ENCODE data around the gene UVRAG.
"Not testable (repeated sequence)": the region's sequence is repeated elsewhere in the genome, so short reads cannot be mapped to it uniquely, and the experiment has no call there.

UVRAG gene

DNA sequence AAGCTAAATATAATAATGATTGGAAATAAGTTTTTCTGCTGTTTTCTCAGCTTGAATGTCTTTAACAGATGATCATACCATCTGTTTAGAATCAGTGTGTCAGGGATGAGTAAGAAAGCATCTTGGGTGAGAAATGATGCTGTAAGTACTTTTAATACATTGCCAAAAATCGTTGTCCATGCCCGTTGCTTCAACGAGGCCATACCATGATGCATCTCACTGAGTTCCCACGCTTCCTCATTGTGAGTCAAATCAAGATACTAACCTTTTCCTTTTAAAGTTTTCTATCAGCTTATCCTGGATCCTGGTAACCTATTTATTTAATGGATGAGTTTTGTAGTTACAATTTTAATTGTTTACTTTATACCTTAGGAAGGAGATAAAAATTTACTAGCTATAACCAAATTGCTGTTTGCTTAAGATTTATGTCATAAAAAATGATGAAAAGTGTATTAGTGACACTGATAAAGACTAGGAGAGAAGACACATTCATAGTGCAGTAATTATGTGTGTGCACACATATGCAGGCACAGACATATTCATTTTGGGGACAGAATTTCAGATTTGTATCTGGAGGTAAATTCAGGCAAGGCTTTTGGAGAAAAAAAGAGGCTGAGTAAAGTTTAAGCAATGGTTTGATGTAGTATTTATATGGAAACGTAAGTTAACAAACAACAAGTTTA is 154.8 kb downstream of the UVRAG start:
- no peak for DNase-seq

DNA sequence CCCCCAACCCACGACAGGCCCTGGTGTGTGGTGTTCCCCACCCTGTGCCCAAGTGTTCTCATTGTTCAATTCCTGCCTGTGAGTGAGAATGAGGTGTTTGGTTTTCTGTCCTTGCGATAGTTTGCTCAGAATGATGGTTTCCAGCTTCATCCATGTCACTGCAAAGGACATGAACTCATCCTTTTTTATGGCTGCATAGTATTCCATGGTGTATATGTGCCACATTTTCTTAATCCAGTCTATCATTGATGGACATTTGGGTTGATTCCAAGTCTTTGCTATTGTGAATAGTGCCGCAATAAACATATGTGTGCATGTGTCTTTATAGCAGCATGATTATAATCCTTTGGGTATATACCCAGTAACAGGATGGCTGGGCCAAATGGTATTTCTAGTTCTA is 158.7 kb downstream of the UVRAG start:
- DNase-seq = not testable (repeated sequence)

DNA sequence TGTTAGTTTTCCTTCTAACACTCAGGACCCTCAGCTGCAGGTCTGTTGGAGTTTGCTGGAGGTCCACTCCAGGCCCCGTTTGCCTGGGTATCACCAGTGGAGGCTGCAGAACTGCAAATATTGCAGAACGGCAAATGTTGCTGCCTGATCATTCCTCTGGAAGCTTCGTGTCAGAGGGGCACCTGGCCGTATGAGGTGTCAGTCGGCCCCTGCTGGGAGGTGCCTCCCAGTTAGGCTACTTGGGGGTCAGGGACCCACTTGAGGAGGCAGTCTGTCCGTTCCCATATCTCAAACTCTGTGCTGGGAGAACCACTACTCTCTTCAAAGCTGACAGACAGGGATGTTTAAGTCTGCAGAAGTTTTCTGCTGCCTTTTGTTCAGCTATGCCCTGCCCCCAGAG is 164.1 kb downstream of the UVRAG start:
- not testable (repeated sequence) for DNase-seq

DNA sequence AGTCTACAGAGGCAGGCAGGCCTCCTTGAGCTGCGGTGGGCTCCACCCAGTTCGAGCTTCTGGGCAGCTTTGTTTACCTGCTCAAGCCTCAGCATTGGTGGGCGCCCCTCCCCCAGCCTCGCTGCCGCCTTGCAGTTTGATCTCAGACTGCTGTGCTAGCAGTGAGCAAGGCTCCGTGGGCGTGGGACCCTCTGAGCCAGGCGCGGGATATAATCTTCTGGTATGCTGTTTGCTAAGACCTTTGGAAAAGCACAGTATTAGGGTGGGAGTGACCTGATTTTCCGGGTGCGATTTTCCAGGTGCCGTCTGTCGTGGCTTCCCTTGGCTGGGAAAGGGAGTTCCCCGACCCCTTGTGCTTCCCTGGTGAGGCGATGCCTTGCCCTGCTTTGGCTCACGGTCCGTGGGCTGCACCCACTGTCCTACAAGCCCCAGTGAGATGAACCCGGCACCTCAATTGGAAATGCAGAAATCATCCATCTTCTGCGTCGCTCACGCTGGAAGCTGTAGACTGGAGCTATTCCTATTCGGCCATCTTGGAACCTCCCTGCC is 164.5 kb downstream of the UVRAG start:
- not testable (repeated sequence) for DNase-seq

DNA sequence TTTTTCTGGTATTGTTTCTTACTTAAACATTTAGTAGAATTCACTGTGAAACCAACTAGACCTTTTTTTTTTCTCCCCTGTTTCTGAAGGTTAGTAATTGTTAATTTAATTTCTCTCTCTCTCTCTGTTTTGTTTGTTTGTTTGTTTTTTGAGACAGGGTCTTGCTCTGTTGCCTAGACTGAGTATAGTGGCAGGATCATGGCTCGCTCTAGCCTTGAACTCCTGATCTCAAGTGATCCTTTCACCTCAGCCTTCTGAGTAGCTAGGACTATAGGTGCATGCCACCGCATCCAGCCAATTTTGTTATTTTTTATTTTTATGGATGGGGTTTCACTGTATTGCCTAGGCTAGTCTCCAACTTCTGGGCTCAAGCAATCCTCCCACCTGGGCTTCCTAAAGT is 165.0 kb downstream of the UVRAG start:
- no peak for DNase-seq

DNA sequence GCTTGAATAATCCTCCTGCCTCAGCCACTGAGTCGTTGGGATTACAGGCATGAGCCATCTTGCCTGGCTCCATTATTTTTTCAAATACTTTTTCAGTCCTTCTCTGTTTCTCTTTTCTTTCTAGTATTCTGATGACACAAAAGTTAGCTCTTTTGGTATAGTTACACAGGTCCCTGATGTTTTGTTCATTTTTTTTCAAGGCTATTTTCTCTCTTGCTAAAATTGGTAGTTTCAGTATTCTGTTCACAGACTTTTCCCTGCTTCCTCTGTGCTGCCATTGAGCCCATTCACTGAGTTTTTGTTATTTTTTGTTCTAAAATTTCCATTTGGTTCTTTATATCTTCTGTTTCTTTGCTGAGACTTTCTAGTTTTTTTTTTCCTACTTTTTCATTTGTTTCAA is 166.5 kb downstream of the UVRAG start:
- no peak for DNase-seq

DNA sequence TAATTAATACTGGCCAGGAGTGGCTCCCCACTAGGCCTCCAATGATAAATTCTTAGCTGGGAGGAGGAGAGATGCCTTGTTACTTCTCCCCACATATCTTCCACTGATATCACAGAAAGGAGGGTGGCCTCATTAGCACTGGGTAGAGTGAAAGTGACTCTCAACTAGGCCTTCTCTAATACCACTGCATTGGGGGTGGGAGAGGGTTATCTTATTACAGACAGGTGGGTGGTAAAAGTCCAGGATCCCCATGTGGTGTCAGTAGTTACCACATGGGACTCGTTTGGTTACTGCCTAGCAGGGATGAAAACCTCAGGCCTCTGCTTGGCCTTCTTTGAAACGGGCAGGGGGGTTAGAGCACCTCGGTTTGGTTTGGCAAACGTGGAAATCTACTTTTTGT is 167.3 kb downstream of the UVRAG start:
- DNase-seq = no peak

DNA sequence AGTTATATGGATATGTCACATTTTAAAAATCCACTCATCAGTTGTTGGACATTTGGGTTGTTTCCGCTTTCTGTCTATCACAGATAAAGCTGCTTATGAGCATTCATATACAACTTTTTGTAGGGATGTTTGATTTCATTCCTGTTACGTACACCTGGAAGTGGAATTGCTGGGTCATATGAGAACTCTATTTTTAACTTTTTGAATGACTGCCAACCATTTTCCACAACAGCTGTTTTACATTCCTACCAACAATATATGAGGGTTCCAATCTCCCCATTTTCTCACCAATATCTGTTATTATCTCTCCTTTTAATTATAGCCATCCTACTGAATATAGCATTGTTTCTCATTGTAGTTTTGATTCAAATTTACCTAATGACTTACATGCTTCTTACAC is 172.0 kb downstream of the UVRAG start:
- DNase-seq = no peak

DNA sequence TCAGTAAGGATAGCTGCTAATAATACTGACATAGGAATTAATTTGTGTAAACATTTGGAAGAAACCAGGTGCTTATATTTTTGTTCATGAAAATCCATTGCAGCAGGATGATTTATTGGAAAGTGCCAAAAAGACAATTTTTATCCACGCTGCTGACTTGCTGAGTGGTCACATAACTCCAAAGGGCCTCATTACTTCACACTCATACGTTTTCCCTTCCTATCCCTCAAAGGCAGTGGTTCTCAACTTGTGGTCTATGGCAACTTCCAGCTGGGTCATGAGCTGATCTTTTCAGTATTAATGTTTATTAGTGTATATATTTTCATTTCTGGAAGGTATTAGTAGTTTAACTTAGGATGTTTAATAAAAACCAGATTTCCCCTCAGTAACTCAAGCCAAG is 178.1 kb downstream of the UVRAG start:
- DNase-seq = no peak

DNA sequence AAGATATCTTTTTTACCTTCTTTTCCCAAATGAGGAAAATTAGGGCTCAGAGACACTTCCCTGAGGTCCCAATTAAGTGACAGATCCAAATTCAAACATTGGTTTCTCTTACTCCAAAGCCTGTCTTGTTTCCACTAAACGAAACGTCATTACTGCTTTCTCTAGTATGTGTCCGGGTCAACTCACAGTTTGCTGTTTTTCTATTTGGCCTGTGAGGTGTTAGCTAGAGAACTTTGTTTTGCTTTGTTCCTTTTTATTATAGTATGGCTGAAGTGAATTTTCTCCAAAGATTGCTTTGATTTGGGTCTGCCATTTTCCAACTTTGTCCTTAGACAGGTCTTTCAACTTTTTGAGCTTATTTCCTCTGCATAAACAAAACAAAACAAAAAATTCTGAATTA is 179.6 kb downstream of the UVRAG start:
- no peak for DNase-seq

DNA sequence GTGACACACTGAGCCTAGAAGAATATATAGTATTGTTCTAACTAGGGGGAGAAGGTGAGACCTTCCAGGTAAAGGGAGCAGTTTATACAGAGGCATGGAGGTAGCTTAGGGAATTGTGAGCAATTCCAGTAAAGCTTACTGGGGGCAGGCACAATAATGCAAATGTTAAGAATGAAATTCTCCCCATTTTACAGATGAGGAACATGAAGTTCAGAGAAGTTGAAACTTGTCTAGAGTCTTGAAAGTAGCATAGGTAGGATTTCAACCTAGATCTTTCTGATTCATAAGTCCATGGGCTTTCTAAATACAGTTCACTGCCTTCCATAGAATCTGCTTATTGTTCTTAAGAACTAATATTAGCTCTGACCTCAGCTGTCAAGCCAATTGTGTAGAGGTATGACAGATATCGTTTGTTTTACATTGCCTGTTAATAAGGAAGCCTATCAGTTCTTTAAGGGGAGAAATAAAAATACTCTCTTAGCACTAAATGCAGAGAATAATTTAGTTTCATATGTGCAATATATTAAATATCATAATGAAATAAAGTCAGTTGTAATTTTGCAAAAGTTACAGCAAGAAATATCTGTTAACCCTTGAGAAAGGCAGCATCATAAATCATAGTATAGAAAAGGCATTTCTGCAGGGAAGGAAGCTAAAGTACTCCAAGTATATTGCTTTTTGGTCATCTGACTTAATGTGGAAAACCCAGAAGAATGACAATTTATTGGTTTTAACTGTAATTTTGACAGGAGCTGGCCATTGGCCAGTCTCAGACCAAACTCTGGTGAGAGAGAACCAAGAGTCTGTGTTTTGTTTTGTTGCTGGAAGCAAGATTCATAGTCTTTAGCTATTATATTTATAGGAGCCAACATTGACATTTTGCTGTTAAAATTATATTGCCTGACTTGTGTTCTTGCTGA is 181.8 kb downstream of the UVRAG start:
- no peak for DNase-seq

DNA sequence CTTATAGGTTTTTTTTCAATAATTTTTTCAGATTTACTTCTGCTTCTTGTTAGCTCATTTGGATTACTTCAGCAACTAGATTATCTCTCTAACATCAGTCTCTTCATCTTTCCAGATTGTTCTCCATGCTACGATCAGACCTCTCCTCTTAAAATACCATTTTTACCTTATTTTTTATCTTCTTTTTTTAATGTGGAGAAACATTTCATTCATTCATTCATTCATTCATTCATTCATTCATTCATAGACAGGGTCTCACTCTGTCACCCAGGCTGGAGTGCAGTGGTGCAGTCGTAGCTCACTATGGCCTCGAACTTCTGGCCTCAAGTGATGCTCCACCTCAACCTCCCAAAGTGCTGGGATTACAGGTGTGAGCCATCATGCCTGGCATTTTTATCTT is 189.4 kb downstream of the UVRAG start:
- no peak for DNase-seq

DNA sequence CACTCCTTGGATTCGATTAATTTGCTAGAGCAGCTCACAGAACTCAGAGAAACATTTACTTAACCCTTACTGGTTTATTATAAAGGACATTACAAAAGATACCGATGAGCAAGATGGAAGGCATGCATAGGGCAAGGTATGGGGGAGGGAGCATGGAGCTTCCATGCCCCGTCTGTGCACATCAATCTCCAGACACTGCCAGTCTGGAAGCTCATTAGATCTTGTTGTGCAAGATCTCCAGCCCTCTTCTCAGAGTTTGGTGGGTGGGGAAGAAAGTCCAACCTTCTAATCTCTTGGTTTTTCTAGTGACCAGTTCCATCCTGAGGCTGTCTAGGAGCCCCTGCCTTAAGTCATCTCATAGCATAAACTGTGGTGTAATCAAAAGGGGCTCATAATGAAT is 190.7 kb downstream of the UVRAG start:
- DNase-seq = no peak

DNA sequence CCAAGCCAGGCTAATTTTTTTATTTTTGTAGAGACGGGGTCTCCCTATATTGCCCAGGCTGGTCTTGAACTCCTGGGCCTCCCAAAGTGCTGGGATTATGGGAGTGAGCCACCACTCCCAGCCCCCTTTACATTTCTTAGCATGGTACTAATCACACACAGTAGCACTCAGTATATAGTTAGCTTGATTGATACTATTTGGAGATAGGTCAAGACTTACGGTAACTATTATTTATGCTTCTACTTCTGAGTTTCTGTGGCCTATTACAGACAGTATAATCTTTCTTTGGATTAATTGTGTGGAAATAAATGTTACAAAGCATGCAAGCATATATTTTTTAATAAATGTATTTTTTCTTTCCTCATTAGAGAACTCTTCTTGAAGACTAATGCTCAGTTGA is 192.2 kb downstream of the UVRAG start:
- DNase-seq = no peak

DNA sequence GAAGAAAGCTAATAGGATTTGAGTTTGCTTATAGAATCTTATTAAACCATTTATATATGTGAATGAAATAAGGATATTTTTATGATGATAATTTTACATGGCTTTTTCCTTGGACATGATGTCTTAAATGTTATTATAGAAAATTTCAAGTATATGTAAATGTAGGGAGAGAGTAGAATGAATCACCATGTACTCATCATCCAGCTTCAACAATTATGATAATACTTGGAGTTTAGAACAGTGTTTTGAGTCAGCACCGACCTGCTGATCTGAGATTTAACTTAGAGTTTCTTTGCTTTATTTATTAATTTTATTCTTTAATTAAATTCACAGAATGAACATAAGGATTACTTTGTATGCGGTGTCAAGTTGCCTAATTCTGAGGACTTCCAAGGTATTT is 193.5 kb downstream of the UVRAG start:
- DNase-seq = no peak

DNA sequence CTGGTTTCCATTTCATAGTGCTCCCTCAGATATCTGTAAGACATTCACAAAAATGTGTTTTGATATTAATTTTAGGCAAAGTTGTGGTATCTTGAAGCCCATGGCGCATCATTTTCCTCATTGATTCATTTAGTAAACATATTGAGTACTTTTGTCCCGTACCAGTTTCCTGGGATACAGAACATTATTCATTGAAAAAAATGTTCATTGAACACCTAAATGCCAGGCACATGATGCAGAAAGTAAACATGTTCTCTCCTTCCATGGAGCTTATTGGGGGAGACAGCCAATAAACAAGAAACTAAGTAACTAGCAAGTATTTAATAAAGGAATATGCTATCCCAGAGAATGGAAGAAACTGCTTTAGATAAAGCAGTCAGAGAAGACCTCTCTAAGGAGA is 195.0 kb downstream of the UVRAG start:
- DNase-seq = no peak

DNA sequence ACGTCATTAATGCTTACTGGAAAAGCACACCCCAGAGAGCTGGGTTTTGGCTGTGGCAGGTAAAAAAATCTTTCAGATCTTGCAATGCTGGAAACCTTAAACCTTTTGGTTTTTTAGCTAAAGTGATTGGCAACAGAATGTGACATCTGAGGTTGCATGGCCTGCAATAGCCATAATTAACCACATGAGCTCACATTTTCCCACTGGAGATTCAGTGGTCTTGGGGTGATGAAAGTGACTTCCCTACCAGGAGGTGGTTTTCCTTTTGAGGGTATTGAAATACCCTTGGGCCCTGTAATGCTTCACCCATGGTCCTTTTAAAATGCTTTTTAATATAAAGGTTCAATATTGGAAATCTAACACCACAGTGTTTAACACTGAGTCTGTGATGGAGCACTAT is 198.5 kb downstream of the UVRAG start:
- DNase-seq = no peak

DNA sequence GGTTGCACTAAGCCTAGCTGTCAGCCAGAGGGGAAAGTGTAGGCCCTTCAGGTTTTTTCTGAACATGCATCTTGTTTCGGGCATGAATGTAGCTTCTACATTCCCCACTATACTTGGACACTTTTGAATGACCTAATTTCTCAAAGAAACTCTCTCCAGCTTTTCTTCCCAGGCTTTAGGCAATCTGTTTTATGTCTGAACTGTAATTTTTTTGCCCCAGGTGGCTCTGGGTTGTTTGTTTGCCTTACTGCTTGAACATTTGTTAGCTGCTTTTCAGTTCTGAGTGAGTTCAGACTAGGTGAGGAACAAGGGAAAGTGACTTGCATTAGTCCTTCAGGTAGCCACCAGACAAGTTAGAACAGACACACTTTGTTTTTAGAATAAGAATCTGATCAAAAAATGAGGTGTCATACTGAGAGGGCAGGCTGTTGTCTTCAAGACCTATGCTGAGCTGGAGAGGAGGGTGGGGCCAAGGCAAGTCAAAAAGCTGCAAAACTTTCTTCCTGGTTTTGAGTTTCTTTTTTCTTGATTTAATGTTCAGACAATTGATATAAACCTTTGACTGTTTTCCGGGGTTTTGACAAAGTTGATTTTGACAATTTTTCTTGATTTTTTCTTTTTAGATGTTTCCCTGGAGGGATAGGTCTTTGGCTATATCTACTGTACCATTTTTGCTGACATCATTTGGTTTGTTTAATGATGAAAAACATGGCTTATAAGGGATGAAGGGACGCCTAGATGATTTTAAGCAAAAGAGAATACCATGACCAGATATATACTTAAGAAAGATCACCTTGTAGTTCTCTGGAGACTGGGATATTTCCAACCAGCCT is 208.4 kb downstream of the UVRAG start:
- no peak for DNase-seq

DNA sequence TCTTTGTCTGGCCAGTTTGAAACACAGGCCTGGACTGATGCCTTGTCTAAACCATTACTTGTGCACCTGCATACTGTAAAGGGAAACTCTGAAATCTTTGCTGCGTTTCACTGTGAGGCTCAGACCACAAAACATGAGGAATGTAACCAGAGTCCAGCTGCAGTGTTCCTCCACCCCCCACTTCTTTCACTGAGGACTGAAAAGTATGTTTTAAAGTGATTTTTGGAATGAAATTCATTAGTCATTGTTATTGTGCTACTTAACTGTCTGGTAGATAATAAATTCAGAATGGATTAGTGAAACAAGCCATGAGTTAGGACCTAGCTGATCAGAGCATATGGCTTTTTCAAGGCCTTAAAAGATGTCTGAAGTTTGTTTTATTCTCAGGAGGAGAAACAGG is 210.1 kb downstream of the UVRAG start:
- no peak for DNase-seq

DNA sequence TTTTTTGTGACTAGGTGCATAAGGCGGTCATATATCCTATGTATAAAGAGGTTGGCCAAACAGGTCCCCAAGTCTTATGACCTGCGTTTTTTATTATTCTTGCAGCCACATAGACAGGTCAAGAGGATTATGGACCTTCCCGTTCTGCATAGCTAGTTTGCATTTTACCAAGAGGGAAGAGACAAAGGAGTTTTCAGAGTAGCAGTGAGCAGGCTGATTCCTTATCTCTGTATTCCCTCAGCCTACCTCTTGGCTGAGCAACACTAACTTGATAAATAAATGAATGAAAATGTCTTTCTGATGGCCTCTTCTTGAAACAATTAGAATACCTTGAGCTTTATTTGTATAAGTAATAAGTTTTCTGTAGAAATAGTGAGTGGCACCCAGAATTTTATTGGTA is 210.8 kb downstream of the UVRAG start:
- no peak for DNase-seq

DNA sequence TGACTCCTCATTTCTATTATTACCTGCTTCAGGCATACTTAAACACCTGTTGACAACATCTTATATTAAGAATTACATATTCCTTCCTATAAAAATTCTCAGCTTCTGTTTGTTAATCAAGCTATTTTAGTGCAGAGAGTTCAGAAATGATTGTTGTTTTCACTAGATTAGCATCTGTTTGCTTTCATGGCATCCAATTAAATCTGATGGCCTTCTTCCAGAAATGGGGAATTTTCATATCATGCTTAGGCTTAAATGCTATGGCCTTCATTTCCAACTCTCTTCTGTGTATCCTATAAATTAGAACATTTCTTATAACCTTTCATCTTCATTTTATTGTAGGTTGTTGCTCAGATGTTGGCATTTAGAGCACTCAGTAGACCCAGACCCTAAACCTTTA is 211.3 kb downstream of the UVRAG start:
- no peak for DNase-seq

DNA sequence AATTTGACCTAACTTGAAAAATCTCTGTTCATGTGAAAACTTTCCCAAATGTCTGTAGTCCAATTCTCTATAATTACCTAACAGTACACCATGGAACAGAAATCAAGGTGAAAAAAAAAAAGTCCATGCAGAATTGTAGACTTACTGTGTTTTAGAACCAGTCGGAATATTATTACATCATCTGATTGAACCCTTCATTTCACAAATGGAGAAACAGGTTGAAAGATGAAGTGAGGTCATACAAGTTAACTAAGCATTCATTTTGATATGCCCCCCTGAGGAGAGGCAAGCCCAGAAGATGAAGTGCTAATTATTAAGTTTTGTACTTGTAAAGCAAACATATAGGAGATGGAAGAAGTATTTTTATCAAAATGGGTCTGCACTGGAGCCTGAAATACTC is 211.9 kb downstream of the UVRAG start:
- DNase-seq = no peak

DNA sequence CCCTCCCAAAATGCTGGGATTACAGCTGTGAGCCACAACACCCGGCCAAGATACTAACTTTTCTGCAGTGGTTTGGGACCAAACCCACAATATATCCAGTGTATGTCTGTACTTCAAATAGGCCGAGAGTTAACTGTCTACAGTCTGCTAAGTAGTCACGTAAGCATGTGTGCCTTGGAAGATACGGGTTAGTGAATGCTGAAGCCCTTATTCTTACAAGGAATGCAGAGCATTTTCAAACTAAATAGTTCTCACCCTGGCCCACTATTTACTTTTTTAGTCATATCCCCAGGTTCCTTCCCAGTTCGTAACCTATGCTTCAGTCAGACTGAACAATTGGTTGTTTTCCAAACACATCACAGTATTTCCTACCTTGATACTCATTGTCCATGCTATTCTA is 215.3 kb downstream of the UVRAG start:
- DNase-seq = peak; percentile 43

Data from amniotic stem cell (primary cell).